NB4 (cell line): ENCODE measurements around the gene ROMO1.
"Not testable (repeated sequence)": the region's sequence is repeated elsewhere in the genome, so short reads cannot be mapped to it uniquely, and the experiment has no call there.

Experiments used
- DNase-seq: peaks from one replicate; pipeline ENCODE4 v3.0.0; 2010; ENCODE audit warnings: low read depth
- H3K4me3 ChIP-seq: one replicate; pipeline ENCODE4 v1.5.1; 2011; ENCODE audit warnings: mild to moderate bottlenecking, low read depth, low read length, moderate library complexity
- CTCF ChIP-seq: IDR thresholded peaks from one replicate; pipeline ENCODE4 v1.5.1; 2012; ENCODE audit warnings: low read depth, low read length
- MAX ChIP-seq: IDR thresholded peaks from 2 replicates; pipeline ENCODE4 v1.6.1; 2011; ENCODE audit warnings: low read depth, low read length
- MYC ChIP-seq: IDR thresholded peaks from 2 replicates; pipeline ENCODE4 v1.6.1; 2011; ENCODE audit warnings: low read depth, low read length
- POLR2A ChIP-seq: IDR thresholded peaks from 2 replicates; pipeline ENCODE4 v1.6.1; 2011; ENCODE audit warnings: mild to moderate bottlenecking; ENCODE audit not compliant: insufficient read length; ENCODE audit errors: extremely low read depth

The ROMO1 gene

GRCh38 chr20:35716330-35716729, 17.1 kb downstream of the ROMO1 start:
- TF ChIP-seq MAX (no peak), MYC (no peak), CTCF (no peak), POLR2A (no peak)
- no peak overlapping the region for H3K4me3 ChIP-seq
- DNase-seq = no peak

GRCh38 chr20:35718321-35718720, 19.1 kb downstream of the ROMO1 start:
- not testable (repeated sequence) for DNase-seq, H3K4me3 ChIP-seq

- no peak for TF ChIP-seq POLR2A
- no peak for TF ChIP-seq MAX
- TF ChIP-seq MYC = no peak
- TF ChIP-seq CTCF = no peak
- no peak overlapping the region for H3K4me3 ChIP-seq
- DNase-seq = no peak
Observed at GRCh38 chr20:35718972-35719635, 19.9 kb downstream of the ROMO1 start.

- H3K4me3 ChIP-seq = no peak overlapping the region
- no peak for DNase-seq
- TF ChIP-seq POLR2A (no peak), MYC (no peak), CTCF (no peak), MAX (no peak)
Observed at GRCh38 chr20:35719717-35720116, 20.5 kb downstream of the ROMO1 start.

- H3K4me3 ChIP-seq = no peak overlapping the region
- DNase-seq = no peak
- TF ChIP-seq POLR2A = no peak
- no peak for TF ChIP-seq MAX
- TF ChIP-seq CTCF = no peak
- no peak for TF ChIP-seq MYC
Observed at GRCh38 chr20:35720165-35721123, 21.2 kb downstream of the ROMO1 start.

GRCh38 chr20:35721219-35721618, 22.0 kb downstream of the ROMO1 start:
- no peak overlapping the region for H3K4me3 ChIP-seq
- DNase-seq = no peak
- TF ChIP-seq CTCF (no peak), MAX (no peak), POLR2A (no peak), MYC (no peak)
